Transverse colon (tissue), 4 donors: Measurements from ENCODE around the gene GALNT2.

Experiments used
- POLR2AphosphoS5 ChIP-seq, 3 donors: sonication (generic); formaldehyde crosslinking; IDR thresholded peaks; one replicate each; pipeline ENCODE4 v1.6.1; 2016; ENCODE audit warnings: antibody characterized with exemption in 3 of 3
- TF ChIP-seq, protein P1 (sequence below), 5 experiments: fragments of 200-600 bp in 3 of 5; fragments of 450-650 bp in 2 of 5; sonication (generic) in 3 of 5; IDR thresholded peaks; 1 replicate in 2 of 5; 2 replicates in 3 of 5; pipeline ENCODE4 v1.5.1; 2016 to 2017; ENCODE audit warnings: antibody characterized with exemption in 5 of 5, inconsistent platforms in 3 of 5, mild to moderate bottlenecking in 2 of 5, moderate library complexity in 1 of 5

DNA sequence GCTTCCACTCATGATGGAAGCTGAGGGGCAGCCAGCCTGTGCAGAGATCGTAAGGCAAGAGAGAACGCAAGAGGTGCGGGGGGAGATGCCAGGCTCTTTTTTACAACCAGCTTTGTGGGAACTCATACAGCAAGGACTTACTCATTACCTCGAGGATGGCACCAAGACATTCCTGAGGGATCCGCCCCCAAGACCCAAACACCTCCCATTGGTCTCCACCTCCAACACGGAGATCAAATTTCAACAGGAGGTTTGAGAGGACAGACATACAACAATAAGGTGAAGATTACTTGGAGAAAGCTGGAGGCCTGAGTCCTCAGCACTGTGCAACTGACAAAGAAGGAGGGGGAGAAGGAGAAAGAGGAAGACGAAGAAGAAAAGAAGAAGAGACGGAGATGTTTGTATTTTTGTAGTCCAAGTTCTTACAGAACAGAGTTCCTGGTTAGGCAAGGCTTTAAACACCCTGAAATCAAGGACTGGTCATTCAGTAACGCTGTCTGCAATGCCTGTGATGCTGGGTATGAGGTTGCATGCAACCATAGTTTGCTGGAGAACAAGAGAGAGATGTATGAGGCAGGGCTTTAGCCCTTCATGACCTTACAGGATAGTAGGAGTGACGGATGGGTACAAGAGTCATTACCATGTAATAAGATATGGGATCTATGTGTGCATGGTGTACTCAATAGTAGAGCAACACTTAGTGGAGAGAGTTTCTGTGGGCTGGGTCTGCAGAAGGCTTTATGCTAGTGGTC, 19.7 kb upstream of the GALNT2 start:
- TF ChIP-seq, protein P1, sequence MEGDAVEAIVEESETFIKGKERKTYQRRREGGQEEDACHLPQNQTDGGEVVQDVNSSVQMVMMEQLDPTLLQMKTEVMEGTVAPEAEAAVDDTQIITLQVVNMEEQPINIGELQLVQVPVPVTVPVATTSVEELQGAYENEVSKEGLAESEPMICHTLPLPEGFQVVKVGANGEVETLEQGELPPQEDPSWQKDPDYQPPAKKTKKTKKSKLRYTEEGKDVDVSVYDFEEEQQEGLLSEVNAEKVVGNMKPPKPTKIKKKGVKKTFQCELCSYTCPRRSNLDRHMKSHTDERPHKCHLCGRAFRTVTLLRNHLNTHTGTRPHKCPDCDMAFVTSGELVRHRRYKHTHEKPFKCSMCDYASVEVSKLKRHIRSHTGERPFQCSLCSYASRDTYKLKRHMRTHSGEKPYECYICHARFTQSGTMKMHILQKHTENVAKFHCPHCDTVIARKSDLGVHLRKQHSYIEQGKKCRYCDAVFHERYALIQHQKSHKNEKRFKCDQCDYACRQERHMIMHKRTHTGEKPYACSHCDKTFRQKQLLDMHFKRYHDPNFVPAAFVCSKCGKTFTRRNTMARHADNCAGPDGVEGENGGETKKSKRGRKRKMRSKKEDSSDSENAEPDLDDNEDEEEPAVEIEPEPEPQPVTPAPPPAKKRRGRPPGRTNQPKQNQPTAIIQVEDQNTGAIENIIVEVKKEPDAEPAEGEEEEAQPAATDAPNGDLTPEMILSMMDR (IDR thresholded peaks at IDR 0.05), result no peak
- TF ChIP-seq POLR2AphosphoS5 (IDR thresholded peaks at IDR 0.05), result no peak
